ENCODE measurements around the gene SYT10.

GRCh38 chr12:33383503-33383902 lies 56.1 kb downstream of the SYT10 start:
- TF ChIP-seq CTCF (IDR thresholded peaks at IDR 0.05) (no peak), POLR2A (IDR thresholded peaks at IDR 0.05) (no peak)
